SK-N-SH treated with all-trans-retinoic acid at 6 μM for 48 hours (cell line): ENCODE results near the gene FGD5.

Experiments
- ATAC-seq: fragments of 200-7000 bp; cut with Tn5 transposase; 3 replicates; pipeline ENCODE4 v1.9.1; 2020; ENCODE audit warnings: mild to moderate bottlenecking, moderate library complexity
- ARNTL ChIP-seq: fragments of 450-650 bp; formaldehyde crosslinking; IDR thresholded peaks from 2 replicates; pipeline ENCODE4 v1.5.0; 2020; ENCODE audit warnings: low read depth, mild to moderate bottlenecking, moderate library complexity, borderline replicate concordance
- BACH2 ChIP-seq: fragments of 250-450 bp; sonication (Bioruptor Pico); IDR thresholded peaks from 2 replicates; pipeline ENCODE4 v1.9.0; 2021; ENCODE audit warnings: mild to moderate bottlenecking, borderline replicate concordance
- CSDC2 ChIP-seq: fragments of 250-450 bp; sonication (Bioruptor Pico); IDR thresholded peaks from 2 replicates; pipeline ENCODE4 v1.5.0; 2020; ENCODE audit warnings: mild to moderate bottlenecking, moderate library complexity
- GLIS3 ChIP-seq: fragments of 250-450 bp; sonication (Bioruptor Pico); IDR thresholded peaks from 2 replicates; pipeline ENCODE4 v1.5.0; 2020; ENCODE audit warnings: mild to moderate bottlenecking, moderate library complexity
- ISL1 ChIP-seq: fragments of 250-450 bp; sonication (Bioruptor Pico); IDR thresholded peaks from 2 replicates; pipeline ENCODE4 v2.1.2; 2022; ENCODE audit warnings: mild to moderate bottlenecking, moderate library complexity
- OSR1 ChIP-seq: fragments of 250-450 bp; sonication (Bioruptor Pico); IDR thresholded peaks from 2 replicates; pipeline ENCODE4 v1.8.0; 2022; ENCODE audit warnings: moderate library complexity, mild to moderate bottlenecking, inconsistent platforms
- PPARA ChIP-seq: fragments of 250-450 bp; sonication (Bioruptor Pico); IDR thresholded peaks from 2 replicates; pipeline ENCODE4 v1.5.0; 2020; ENCODE audit warnings: mild to moderate bottlenecking, borderline replicate concordance
- RARB ChIP-seq: fragments of 250-450 bp; sonication (Bioruptor Pico); IDR thresholded peaks from 2 replicates; pipeline ENCODE4 v1.8.0; 2021; ENCODE audit warnings: mild to moderate bottlenecking, moderate library complexity
- SNAI2 ChIP-seq: fragments of 250-450 bp; sonication (Bioruptor Pico); IDR thresholded peaks from 2 replicates; pipeline ENCODE4 v1.5.0; 2020; ENCODE audit warnings: mild to moderate bottlenecking, moderate library complexity
- TCF4 ChIP-seq: fragments of 250-450 bp; sonication (Bioruptor Pico); IDR thresholded peaks from 2 replicates; pipeline ENCODE4 v1.8.0; 2021; ENCODE audit warnings: mild to moderate bottlenecking, moderate library complexity, borderline replicate concordance
- TOX ChIP-seq: fragments of 250-450 bp; sonication (Bioruptor Pico); IDR thresholded peaks from 2 replicates; pipeline ENCODE4 v1.8.0; 2021; ENCODE audit warnings: mild to moderate bottlenecking, moderate library complexity, borderline replicate concordance
- ZC3H10 ChIP-seq: fragments of 250-450 bp; sonication (Bioruptor Pico); IDR thresholded peaks from 2 replicates; pipeline ENCODE4 v1.5.1; 2021; ENCODE audit warnings: mild to moderate bottlenecking, moderate library complexity
- ZFP3 ChIP-seq: fragments of 250-450 bp; sonication (Bioruptor Pico); IDR thresholded peaks from 2 replicates; pipeline ENCODE4 v1.5.0; 2020; ENCODE audit warnings: mild to moderate bottlenecking, moderate library complexity
- ZFP30 ChIP-seq: fragments of 450-650 bp; formaldehyde crosslinking; IDR thresholded peaks from 2 replicates; pipeline ENCODE4 v1.5.0; 2022; ENCODE audit warnings: mild to moderate bottlenecking, moderate library complexity
- ZNF565 ChIP-seq: fragments of 450-650 bp; formaldehyde crosslinking; conservative IDR thresholded peaks from 2 replicates; pipeline ENCODE4 v1.5.0; 2020; ENCODE audit warnings: low read depth, mild to moderate bottlenecking, moderate library complexity
- ZNF70 ChIP-seq: fragments of 450-650 bp; formaldehyde crosslinking; IDR thresholded peaks from 2 replicates; pipeline ENCODE4 v1.5.0; 2020; ENCODE audit warnings: mild to moderate bottlenecking, moderate library complexity
- ZNF8 ChIP-seq: fragments of 450-650 bp; formaldehyde crosslinking; IDR thresholded peaks from 2 replicates; pipeline ENCODE4 v1.5.0; 2020; ENCODE audit warnings: mild to moderate bottlenecking, moderate library complexity
- TF ChIP-seq, protein P1 (sequence below): fragments of 250-450 bp; sonication (Bioruptor Pico); IDR thresholded peaks from 2 replicates; pipeline ENCODE4 v1.5.0; 2020; ENCODE audit warnings: mild to moderate bottlenecking, moderate library complexity
- TF ChIP-seq, protein P2 (sequence below): fragments of 250-450 bp; sonication (Bioruptor Pico); IDR thresholded peaks from 2 replicates; pipeline ENCODE4 v1.5.1; 2021; ENCODE audit warnings: mild to moderate bottlenecking, moderate library complexity
- TF ChIP-seq, protein P3 (sequence below): fragments of 250-450 bp; sonication (Bioruptor Pico); IDR thresholded peaks from 2 replicates; pipeline ENCODE4 v1.8.0; 2021; ENCODE audit warnings: low read depth, mild to moderate bottlenecking, moderate library complexity, borderline replicate concordance
- TF ChIP-seq, protein P4 (sequence below): fragments of 250-450 bp; sonication (Bioruptor Pico); IDR thresholded peaks from 2 replicates; pipeline ENCODE4 v1.5.1; 2020; ENCODE audit warnings: low read depth, mild to moderate bottlenecking, moderate library complexity
- TF ChIP-seq, protein P5 (sequence below): fragments of 250-450 bp; sonication (Bioruptor Pico); IDR thresholded peaks from 2 replicates; pipeline ENCODE4 v1.8.0; 2020; ENCODE audit warnings: mild to moderate bottlenecking, moderate library complexity, borderline replicate concordance

FGD5 gene

DNA sequence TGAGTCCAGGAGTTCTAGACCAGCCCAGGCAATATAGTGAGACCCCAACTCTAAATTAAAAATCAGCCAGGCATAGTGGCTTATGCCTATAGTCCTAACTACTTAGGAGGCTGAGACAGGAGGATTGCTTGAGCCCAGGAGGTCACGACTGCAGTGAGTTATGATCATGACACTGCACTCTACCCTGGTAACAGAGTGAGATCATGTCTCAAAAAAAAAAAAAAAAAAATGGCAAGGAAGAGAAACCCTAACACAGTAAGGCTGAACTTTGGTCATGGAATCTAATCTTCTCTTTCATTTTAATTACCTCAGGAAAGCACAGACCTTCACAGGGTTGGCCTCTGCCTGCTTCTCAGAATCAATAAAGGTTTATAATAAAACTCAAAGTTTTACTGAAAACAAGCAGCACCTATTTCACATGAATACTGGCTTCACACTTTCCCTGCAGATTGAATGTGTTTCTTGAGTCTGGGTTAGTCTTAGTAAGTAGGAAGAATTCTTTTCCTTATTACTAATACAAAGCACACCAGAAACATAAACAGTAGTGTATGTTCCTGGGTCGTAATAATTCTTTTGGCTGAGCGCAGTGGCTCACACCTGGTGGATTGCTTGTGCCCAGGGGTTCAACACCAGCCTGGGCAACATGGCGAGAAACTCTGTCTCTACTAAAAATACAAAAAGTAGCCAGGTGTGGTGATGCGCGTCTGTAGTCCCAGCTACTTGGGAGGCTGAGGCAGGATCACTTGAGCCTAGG, 117.0 kb downstream of the FGD5 start:
- TF ChIP-seq ISL1: no peak
- TF ChIP-seq GLIS3: no peak
- TF ChIP-seq SNAI2 (CRISPR knock-in tag): no peak
- TF ChIP-seq ARNTL (CRISPR knock-in tag): no peak
- TF ChIP-seq ZFP30 (CRISPR knock-in tag): no peak
- no peak for TF ChIP-seq ZC3H10 (CRISPR knock-in tag)
- TF ChIP-seq TCF4: no peak
- ATAC-seq: no peak

DNA sequence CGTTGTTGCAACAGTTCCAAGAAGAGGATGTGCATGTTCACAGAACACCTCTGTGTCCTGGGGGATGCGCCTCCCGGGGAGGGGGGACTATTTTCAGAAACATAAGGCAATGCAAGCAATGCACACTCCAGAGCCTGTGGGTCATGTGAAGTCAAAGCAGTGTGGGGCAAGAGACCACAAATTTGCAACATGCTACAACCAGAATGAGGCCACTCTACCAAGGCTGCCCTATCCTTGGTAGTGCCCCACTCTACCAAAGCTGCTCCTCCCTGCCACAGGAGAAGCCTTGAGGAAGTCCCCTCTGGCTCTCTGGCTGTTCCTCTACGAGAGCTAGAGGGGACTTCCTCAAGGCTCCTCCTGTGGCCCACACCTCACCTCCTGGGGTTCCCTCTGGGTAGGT, 120.2 kb downstream of the FGD5 start:
- ATAC-seq: no peak
- TF ChIP-seq TOX (CRISPR knock-in tag) (no peak), BACH2 (no peak), ISL1 (no peak), PPARA (CRISPR knock-in tag) (no peak), GLIS3 (no peak), CSDC2 (CRISPR knock-in tag) (no peak), ZFP3 (CRISPR knock-in tag) (no peak), ZNF70 (CRISPR knock-in tag) (no peak), SNAI2 (CRISPR knock-in tag) (no peak), ZC3H10 (CRISPR knock-in tag) (no peak), ARNTL (CRISPR knock-in tag) (no peak)
- TF ChIP-seq, protein P1, sequence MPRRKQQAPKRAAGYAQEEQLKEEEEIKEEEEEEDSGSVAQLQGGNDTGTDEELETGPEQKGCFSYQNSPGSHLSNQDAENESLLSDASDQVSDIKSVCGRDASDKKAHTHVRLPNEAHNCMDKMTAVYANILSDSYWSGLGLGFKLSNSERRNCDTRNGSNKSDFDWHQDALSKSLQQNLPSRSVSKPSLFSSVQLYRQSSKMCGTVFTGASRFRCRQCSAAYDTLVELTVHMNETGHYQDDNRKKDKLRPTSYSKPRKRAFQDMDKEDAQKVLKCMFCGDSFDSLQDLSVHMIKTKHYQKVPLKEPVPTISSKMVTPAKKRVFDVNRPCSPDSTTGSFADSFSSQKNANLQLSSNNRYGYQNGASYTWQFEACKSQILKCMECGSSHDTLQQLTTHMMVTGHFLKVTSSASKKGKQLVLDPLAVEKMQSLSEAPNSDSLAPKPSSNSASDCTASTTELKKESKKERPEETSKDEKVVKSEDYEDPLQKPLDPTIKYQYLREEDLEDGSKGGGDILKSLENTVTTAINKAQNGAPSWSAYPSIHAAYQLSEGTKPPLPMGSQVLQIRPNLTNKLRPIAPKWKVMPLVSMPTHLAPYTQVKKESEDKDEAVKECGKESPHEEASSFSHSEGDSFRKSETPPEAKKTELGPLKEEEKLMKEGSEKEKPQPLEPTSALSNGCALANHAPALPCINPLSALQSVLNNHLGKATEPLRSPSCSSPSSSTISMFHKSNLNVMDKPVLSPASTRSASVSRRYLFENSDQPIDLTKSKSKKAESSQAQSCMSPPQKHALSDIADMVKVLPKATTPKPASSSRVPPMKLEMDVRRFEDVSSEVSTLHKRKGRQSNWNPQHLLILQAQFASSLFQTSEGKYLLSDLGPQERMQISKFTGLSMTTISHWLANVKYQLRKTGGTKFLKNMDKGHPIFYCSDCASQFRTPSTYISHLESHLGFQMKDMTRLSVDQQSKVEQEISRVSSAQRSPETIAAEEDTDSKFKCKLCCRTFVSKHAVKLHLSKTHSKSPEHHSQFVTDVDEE (CRISPR knock-in tag): no peak
- TF ChIP-seq, protein P2, sequence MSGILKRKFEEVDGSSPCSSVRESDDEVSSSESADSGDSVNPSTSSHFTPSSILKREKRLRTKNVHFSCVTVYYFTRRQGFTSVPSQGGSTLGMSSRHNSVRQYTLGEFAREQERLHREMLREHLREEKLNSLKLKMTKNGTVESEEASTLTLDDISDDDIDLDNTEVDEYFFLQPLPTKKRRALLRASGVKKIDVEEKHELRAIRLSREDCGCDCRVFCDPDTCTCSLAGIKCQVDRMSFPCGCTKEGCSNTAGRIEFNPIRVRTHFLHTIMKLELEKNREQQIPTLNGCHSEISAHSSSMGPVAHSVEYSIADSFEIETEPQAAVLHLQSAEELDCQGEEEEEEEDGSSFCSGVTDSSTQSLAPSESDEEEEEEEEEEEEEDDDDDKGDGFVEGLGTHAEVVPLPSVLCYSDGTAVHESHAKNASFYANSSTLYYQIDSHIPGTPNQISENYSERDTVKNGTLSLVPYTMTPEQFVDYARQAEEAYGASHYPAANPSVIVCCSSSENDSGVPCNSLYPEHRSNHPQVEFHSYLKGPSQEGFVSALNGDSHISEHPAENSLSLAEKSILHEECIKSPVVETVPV: no peak
- TF ChIP-seq, protein P3, sequence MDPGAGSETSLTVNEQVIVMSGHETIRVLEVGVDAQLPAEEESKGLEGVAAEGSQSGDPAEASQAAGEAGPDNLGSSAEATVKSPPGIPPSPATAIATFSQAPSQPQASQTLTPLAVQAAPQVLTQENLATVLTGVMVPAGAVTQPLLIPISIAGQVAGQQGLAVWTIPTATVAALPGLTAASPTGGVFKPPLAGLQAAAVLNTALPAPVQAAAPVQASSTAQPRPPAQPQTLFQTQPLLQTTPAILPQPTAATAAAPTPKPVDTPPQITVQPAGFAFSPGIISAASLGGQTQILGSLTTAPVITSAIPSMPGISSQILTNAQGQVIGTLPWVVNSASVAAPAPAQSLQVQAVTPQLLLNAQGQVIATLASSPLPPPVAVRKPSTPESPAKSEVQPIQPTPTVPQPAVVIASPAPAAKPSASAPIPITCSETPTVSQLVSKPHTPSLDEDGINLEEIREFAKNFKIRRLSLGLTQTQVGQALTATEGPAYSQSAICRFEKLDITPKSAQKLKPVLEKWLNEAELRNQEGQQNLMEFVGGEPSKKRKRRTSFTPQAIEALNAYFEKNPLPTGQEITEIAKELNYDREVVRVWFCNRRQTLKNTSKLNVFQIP: no peak

DNA sequence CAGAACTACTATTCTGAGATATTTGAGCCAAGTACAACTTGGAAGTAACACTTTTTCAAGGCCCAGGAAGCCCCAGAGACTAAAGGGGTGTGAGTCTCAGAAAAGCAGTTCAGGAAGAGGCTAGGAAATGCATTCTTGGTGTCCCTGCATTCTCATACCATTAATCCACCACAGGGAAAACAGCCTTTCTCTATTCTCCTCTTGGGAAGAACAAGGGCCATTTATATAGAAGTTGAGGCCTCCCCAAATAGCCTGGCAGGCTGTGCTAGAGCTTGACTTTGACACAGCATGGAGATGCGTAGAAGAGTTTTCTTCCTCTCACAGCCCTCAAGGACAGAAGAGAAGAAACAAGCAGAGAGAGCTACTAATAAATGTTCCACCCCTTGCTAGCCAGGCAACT, 123.1 kb downstream of the FGD5 start:
- TF ChIP-seq GLIS3: no peak
- TF ChIP-seq TOX (CRISPR knock-in tag): no peak
- TF ChIP-seq ZNF70 (CRISPR knock-in tag): no peak
- TF ChIP-seq ZNF565 (CRISPR knock-in tag): no peak
- no peak for TF ChIP-seq CSDC2 (CRISPR knock-in tag)
- TF ChIP-seq, protein P1 (CRISPR knock-in tag): no peak
- TF ChIP-seq SNAI2 (CRISPR knock-in tag): no peak
- no peak for TF ChIP-seq ZFP30 (CRISPR knock-in tag)
- TF ChIP-seq, protein P4, sequence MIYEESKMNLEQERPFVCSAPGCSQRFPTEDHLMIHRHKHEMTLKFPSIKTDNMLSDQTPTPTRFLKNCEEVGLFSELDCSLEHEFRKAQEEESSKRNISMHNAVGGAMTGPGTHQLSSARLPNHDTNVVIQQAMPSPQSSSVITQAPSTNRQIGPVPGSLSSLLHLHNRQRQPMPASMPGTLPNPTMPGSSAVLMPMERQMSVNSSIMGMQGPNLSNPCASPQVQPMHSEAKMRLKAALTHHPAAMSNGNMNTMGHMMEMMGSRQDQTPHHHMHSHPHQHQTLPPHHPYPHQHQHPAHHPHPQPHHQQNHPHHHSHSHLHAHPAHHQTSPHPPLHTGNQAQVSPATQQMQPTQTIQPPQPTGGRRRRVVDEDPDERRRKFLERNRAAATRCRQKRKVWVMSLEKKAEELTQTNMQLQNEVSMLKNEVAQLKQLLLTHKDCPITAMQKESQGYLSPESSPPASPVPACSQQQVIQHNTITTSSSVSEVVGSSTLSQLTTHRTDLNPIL (CRISPR knock-in tag): no peak
- TF ChIP-seq, protein P5, sequence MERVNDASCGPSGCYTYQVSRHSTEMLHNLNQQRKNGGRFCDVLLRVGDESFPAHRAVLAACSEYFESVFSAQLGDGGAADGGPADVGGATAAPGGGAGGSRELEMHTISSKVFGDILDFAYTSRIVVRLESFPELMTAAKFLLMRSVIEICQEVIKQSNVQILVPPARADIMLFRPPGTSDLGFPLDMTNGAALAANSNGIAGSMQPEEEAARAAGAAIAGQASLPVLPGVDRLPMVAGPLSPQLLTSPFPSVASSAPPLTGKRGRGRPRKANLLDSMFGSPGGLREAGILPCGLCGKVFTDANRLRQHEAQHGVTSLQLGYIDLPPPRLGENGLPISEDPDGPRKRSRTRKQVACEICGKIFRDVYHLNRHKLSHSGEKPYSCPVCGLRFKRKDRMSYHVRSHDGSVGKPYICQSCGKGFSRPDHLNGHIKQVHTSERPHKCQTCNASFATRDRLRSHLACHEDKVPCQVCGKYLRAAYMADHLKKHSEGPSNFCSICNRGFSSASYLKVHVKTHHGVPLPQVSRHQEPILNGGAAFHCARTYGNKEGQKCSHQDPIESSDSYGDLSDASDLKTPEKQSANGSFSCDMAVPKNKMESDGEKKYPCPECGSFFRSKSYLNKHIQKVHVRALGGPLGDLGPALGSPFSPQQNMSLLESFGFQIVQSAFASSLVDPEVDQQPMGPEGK (CRISPR knock-in tag): no peak
- TF ChIP-seq RARB (CRISPR knock-in tag): no peak
- TF ChIP-seq TCF4: no peak
- no peak for TF ChIP-seq ISL1
- no peak for TF ChIP-seq OSR1 (CRISPR knock-in tag)
- no peak for TF ChIP-seq ZNF8 (CRISPR knock-in tag)
- TF ChIP-seq, protein P2: no peak
- TF ChIP-seq ARNTL (CRISPR knock-in tag): no peak
- ATAC-seq: no peak
